H1 (cell line): ENCODE results near the gene GRID2. TPM values are rescaled to one million over a fixed set of nuclear protein-coding genes. Genes with fewer than 3 reads are reported as not detected.

Experiments
- CTCF ChIA-PET: fragments of 300-600 bp; sonication (Branson Sonifier 250); formaldehyde crosslinking; loops from one replicate; lab custom pipeline; 2021; ENCODE audit not compliant: partially characterized antibody; lab: Charles Lee
- POLR2A ChIA-PET: fragments of 300-600 bp; sonication (Branson Sonifier 250); formaldehyde crosslinking; loops from one replicate; lab custom pipeline; 2021; ENCODE audit warnings: inconsistent platforms; ENCODE audit not compliant: partially characterized antibody; lab: Charles Lee
- DNase-seq, 2 experiments: peaks; one replicate each; pipeline versions ENCODE4 v3.0.0 to v3.0.0-alpha.2; 2010 to 2022; ENCODE audit warnings: low spot score in 2 of 2, low read depth in 1 of 2, mixed read lengths in 1 of 2
- FAIRE-seq: peaks from 2 replicates; lab custom pipeline; 2011; peaks lifted over from hg19 to GRCh38; lab: Jason Lieb, UNC
- H2AFZ ChIP-seq: 2 replicates; pipeline ENCODE4 v1.8.1; 2012; ENCODE audit warnings: low read length, inconsistent platforms
- H2AK5ac ChIP-seq: 2 replicates; pipeline ENCODE4 v1.6.1; 2013; ENCODE audit warnings: low read depth, low read length
- H2BK120ac ChIP-seq: replicated peaks from 2 replicates; pipeline ENCODE3; 2013; ENCODE audit warnings: low read depth, low read length, inconsistent platforms
- H2BK12ac ChIP-seq: 2 replicates; pipeline ENCODE4 v1.6.1; 2013; ENCODE audit warnings: low read depth, low read length
- H2BK15ac ChIP-seq: 2 replicates; pipeline ENCODE4 v1.6.1; 2013; ENCODE audit warnings: low read length
- H2BK20ac ChIP-seq: 2 replicates; pipeline ENCODE4 v1.6.1; 2013; ENCODE audit warnings: low read length
- H2BK5ac ChIP-seq: 2 replicates; pipeline ENCODE4 v1.6.1; 2013; ENCODE audit warnings: low read depth, low read length
- H3K14ac ChIP-seq: 2 replicates; pipeline ENCODE4 v1.6.1; 2013; ENCODE audit warnings: inconsistent platforms; ENCODE audit not compliant: insufficient read length
- H3K18ac ChIP-seq: 2 replicates; pipeline ENCODE4 v1.6.1; 2013; ENCODE audit warnings: low read length; ENCODE audit errors: extremely low read depth
- H3K23ac ChIP-seq: 2 replicates; pipeline ENCODE4 v1.6.1; 2013; ENCODE audit warnings: inconsistent platforms; ENCODE audit not compliant: insufficient read length
- H3K23me2 ChIP-seq: 2 replicates; pipeline ENCODE4 v1.6.1; 2013; ENCODE audit warnings: low read depth, low read length
- H3K27ac ChIP-seq: 2 replicates; pipeline ENCODE4 v1.6.1; 2011; ENCODE audit warnings: low read depth, low read length, inconsistent platforms
- H3K27me3 ChIP-seq, 4 experiments: replicated peaks in 1 of 4; 1 replicate in 1 of 4; 2 replicates in 3 of 4; pipeline versions ENCODE4 v1.6.1 to v1.8.1; 2011 to 2013; ENCODE audit warnings: low read length in 3 of 4, mild to moderate bottlenecking in 3 of 4, inconsistent platforms in 2 of 4, mixed read lengths in 2 of 4, moderate library complexity in 1 of 4; ENCODE audit not compliant: control insufficient read depth in 3 of 4, insufficient read depth in 3 of 4; ENCODE audit errors: extremely low read depth in 1 of 4
- H3K36me3 ChIP-seq, 4 experiments: 2 replicates each; pipeline versions ENCODE4 v1.6.1 to v1.8.1; 2011 to 2013; ENCODE audit warnings: mild to moderate bottlenecking in 4 of 4, low read length in 3 of 4, moderate library complexity in 2 of 4, control low read depth in 1 of 4, inconsistent platforms in 1 of 4; ENCODE audit not compliant: insufficient read depth in 4 of 4, control insufficient read depth in 2 of 4
- H3K4ac ChIP-seq: replicated peaks from 2 replicates; pipeline ENCODE3; 2013; ENCODE audit warnings: low read length, low read depth, mixed read lengths, inconsistent platforms; ENCODE audit not compliant: insufficient read length
- H3K4me1 ChIP-seq, 4 experiments: replicated peaks in 1 of 4; 1 replicate in 1 of 4; 2 replicates in 3 of 4; pipeline versions ENCODE4 v1.6.1 to v1.8.1; 2011 to 2013; ENCODE audit warnings: low read length in 3 of 4, inconsistent platforms in 2 of 4, mixed read lengths in 1 of 4; ENCODE audit not compliant: insufficient read depth in 4 of 4, control insufficient read depth in 3 of 4
- H3K4me2 ChIP-seq, 2 experiments: 2 replicates each; pipeline versions ENCODE4 v1.6.1 to v1.8.1; 2011 to 2013; ENCODE audit warnings: low read depth in 2 of 2, low read length in 2 of 2, control low read depth in 1 of 2, inconsistent platforms in 1 of 2, mild to moderate bottlenecking in 1 of 2; ENCODE audit not compliant: insufficient read depth in 1 of 2
- H3K4me3 ChIP-seq, 4 experiments: fragments of 200-600, 300-600 bp in 1 of 4; sonication (generic), shearing (Covaris generic), sonication (Bioruptor Twin) in 1 of 4; 2 replicates each; pipeline versions ENCODE4 v1.5.1 to v1.8.1; 2011 to 2016; ENCODE audit warnings: low read length in 4 of 4, low read depth in 3 of 4, control low read depth in 2 of 4, inconsistent platforms in 2 of 4, mild to moderate bottlenecking in 2 of 4, mixed read lengths in 1 of 4, moderate library complexity in 1 of 4; ENCODE audit not compliant: insufficient read depth in 2 of 4; ENCODE audit errors: extremely low read depth in 1 of 4
- H3K56ac ChIP-seq: replicated peaks from 2 replicates; pipeline ENCODE3; 2013; ENCODE audit warnings: low read depth, mild to moderate bottlenecking, mixed read lengths, low read length, inconsistent platforms; ENCODE audit not compliant: insufficient read length
- H3K79me1 ChIP-seq: 2 replicates; pipeline ENCODE4 v1.6.1; 2013; ENCODE audit warnings: low read depth, low read length, control low read depth
- H3K79me2 ChIP-seq, 2 experiments: 2 replicates each; pipeline versions ENCODE4 v1.6.1 to v1.8.1; 2012 to 2013; ENCODE audit warnings: low read length in 2 of 2, mild to moderate bottlenecking in 2 of 2, inconsistent platforms in 1 of 2; ENCODE audit not compliant: insufficient read depth in 2 of 2, control insufficient read depth in 1 of 2
- H3K9ac ChIP-seq, 4 experiments: replicated peaks in 1 of 4; 1 replicate in 1 of 4; 2 replicates in 3 of 4; pipeline versions ENCODE4 v1.6.1 to v1.8.1; 2011 to 2013; ENCODE audit warnings: low read depth in 3 of 4, low read length in 3 of 4, control low read depth in 2 of 4, mild to moderate bottlenecking in 2 of 4, moderate library complexity in 2 of 4, inconsistent platforms in 1 of 4; ENCODE audit errors: extremely low read depth in 1 of 4
- H3K9me3 ChIP-seq, 2 experiments: 2 replicates each; pipeline versions ENCODE4 v1.6.1 to v1.8.1; 2012 to 2013; ENCODE audit warnings: mild to moderate bottlenecking in 2 of 2, moderate library complexity in 2 of 2, control low read depth in 1 of 2, inconsistent platforms in 1 of 2, low read depth in 1 of 2, low read length in 1 of 2, mixed read lengths in 1 of 2; ENCODE audit not compliant: insufficient read depth in 2 of 2
- H4K20me1 ChIP-seq, 2 experiments: replicated peaks in 1 of 2; 2 replicates each; pipeline versions ENCODE3 to v1.8.1; 2011 to 2013; ENCODE audit warnings: inconsistent platforms in 2 of 2, low read length in 2 of 2, mild to moderate bottlenecking in 1 of 2; ENCODE audit not compliant: insufficient read depth in 2 of 2, control insufficient read depth in 1 of 2
- H4K5ac ChIP-seq: 2 replicates; pipeline ENCODE4 v1.6.1; 2013; ENCODE audit warnings: low read length, low read depth, mixed read lengths, inconsistent platforms; ENCODE audit not compliant: insufficient read length
- H4K8ac ChIP-seq: 2 replicates; pipeline ENCODE4 v1.8.0; 2013; ENCODE audit warnings: mild to moderate bottlenecking, moderate library complexity, low read length, inconsistent platforms; ENCODE audit not compliant: insufficient read depth; ENCODE audit errors: extremely low read depth
- H4K91ac ChIP-seq: replicated peaks from 2 replicates; pipeline ENCODE3; 2013; ENCODE audit warnings: low read length, mixed read lengths, inconsistent platforms; ENCODE audit not compliant: insufficient read length
- WGBS, 2 experiments: shearing (Covaris generic) in 1 of 2; methylation state at CpG; one replicate each; pipeline versions ENCODE4 v1.1.6 to v1.1.7; 2013 to 2015; ENCODE audit warnings: low lambda C conversion rate in 2 of 2, mixed read lengths in 2 of 2, inconsistent platforms in 1 of 2, low coverage in 1 of 2, missing lambda C conversion rate in 1 of 2; ENCODE audit not compliant: insufficient replicate concordance in 2 of 2, insufficient coverage in 1 of 2, insufficient read length in 1 of 2; ENCODE audit errors: extremely low coverage in 1 of 2, missing lambda C conversion rate in 1 of 2; 5-methylcytosine and 5-hydroxymethylcytosine counted together
- polyA plus RNA-seq, 7 experiments: library from polyadenylated mRNA; depleted of rRNA in 3 of 7; stranded (reverse) in 5 of 7; unstranded in 2 of 7; fragments of >200 nt in 5 of 7; fragments of 200-250 nt in 2 of 7; gene quantifications; 1 replicate in 5 of 7; 2 replicates in 1 of 7; 4 replicates in 1 of 7; pipeline versions ENCODE4 v1.2.1 to v1.2.3, GENCODE V29; 2011 to 2013; ENCODE audit warnings: missing spikeins in 2 of 7, mixed read lengths in 2 of 7
- total RNA-seq: library from RNA; stranded (reverse); fragmentation: NEBNext Ultra II Directional; extraction: Animal tissue kit (Norgen Biotek cat#: 25700); gene quantifications from 2 replicates; pipeline ENCODE4 v1.2.1, GENCODE V29; 2021

The GRID2 gene
- total and polyA plus RNA-seq, 2 of the 8 experiments (the other 6 are each of a cell fraction or from before 2014, with no cell fraction given), result 31.1 to 81.9 TPM

- peaks cover 0 to 6% (median 2%) of the 10 kb centered on the region in 4 experiments; a peak in 3 of 8 replicates for H3K36me3 ChIP-seq
- no peaks in the 10 kb centered on the region for H3K4me1 ChIP-seq
- no peak overlapping the region for H4K91ac ChIP-seq
- FAIRE-seq (no peak), DNase-seq (no peak)
- CTCF ChIA-PET, result no interaction called here
- no peak overlapping the region for H2BK5ac ChIP-seq
- H3K27me3 ChIP-seq, result no peaks in the 10 kb centered on the region
- peaks cover 0 to 12% of the 10 kb centered on the region in 2 experiments; a peak in 2 of 4 replicates for H3K79me2 ChIP-seq
- H2AFZ ChIP-seq, result no peak overlapping the region
- no peak overlapping the region for H2BK120ac ChIP-seq
- H3K4me3 ChIP-seq, result no peak overlapping the region
- no peak overlapping the region for H4K5ac ChIP-seq
- H3K27ac ChIP-seq, result no peak overlapping the region
- no peak overlapping the region for H2BK12ac ChIP-seq
- H3K9me3 ChIP-seq, result no peaks in the 10 kb centered on the region
- POLR2A ChIA-PET, result no interaction called here
- no peak overlapping the region for H3K14ac ChIP-seq
- no peak overlapping the region for H2AK5ac ChIP-seq
- no peak overlapping the region for H3K9ac ChIP-seq
- no peak overlapping the region for H2BK20ac ChIP-seq
- no peak overlapping the region for H3K4me2 ChIP-seq
- no peaks in the 10 kb centered on the region for H3K79me1 ChIP-seq
- no peak overlapping the region for H3K56ac ChIP-seq
- H3K23me2 ChIP-seq, result no peaks in the 10 kb centered on the region; the same call in 1 of the 2 replicates
- no peak overlapping the region for H3K18ac ChIP-seq
- H3K4ac ChIP-seq, result no peak overlapping the region
- H2BK15ac ChIP-seq, result no peak overlapping the region
- no peak overlapping the region for H3K23ac ChIP-seq
- H4K8ac ChIP-seq, result no peak overlapping the region
- no peaks in the 10 kb centered on the region for H4K20me1 ChIP-seq
- WGBS, 2 experiments, result 90% methylated on average over 2 of the region's 2 CpGs; no CpG with 5 or more reads in 1 of the 2 experiments
These were observed 648.7 kb downstream of the GRID2 start for GRCh38 chr4:92952426-92952825.
